Measurements from ENCODE around the gene PLCB1. TPM values are rescaled to one million over a fixed set of nuclear protein-coding genes. Genes with fewer than 3 reads are reported as not detected.

The PLCB1 gene
- total RNA-seq, 1 experiment from 2014 or later: 6.0 TPM

DNA sequence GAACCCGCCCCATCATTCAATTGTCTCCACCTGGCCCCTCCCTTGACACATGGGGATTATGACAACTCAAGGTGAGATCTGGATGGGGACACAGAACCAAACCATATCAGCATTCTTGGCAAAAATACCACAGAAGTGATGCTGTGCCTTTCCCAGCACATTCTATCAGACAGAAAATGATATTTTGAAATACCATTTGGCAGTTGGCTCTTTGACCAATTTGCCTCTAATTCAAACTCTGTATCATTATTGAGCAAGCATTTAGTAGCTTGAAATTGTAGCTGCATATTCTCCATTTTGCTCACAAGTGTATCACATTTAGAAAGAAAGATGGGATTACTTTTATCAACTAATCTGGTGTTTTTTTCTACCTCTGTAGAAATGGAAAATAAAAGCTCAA is 64.0 kb downstream of the PLCB1 start:
- Mint-ChIP-seq H3K9me3 (ENCODE audit: low read depth, unreplicated experiment) (peaks cover 4% of the 10 kb centered on the region), H3K4me3 (ENCODE audit: low read depth, unreplicated experiment) (no peak overlapping the region), H3K27me3 (ENCODE audit: unreplicated experiment) (no peaks in the 10 kb centered on the region), H3K27ac (ENCODE audit: unreplicated experiment) (no peak overlapping the region), H3K36me3 (ENCODE audit: insufficient read depth, unreplicated experiment) (no peaks in the 10 kb centered on the region), H3K4me1 (ENCODE audit: low read depth, unreplicated experiment) (no peaks in the 10 kb centered on the region)
- no TSS peak for BruUV-seq (replicated peaks)
- CTCF ChIA-PET: no interaction called here
- DNase-seq: no peak
- intact Hi-C loops (cut with micrococcal nuclease; ENCODE audit: unreplicated experiment): no loop called here
- TF ChIP-seq, protein P1, sequence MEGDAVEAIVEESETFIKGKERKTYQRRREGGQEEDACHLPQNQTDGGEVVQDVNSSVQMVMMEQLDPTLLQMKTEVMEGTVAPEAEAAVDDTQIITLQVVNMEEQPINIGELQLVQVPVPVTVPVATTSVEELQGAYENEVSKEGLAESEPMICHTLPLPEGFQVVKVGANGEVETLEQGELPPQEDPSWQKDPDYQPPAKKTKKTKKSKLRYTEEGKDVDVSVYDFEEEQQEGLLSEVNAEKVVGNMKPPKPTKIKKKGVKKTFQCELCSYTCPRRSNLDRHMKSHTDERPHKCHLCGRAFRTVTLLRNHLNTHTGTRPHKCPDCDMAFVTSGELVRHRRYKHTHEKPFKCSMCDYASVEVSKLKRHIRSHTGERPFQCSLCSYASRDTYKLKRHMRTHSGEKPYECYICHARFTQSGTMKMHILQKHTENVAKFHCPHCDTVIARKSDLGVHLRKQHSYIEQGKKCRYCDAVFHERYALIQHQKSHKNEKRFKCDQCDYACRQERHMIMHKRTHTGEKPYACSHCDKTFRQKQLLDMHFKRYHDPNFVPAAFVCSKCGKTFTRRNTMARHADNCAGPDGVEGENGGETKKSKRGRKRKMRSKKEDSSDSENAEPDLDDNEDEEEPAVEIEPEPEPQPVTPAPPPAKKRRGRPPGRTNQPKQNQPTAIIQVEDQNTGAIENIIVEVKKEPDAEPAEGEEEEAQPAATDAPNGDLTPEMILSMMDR (IDR thresholded peaks at IDR 0.05; ENCODE audit: unreplicated experiment): no peak

DNA sequence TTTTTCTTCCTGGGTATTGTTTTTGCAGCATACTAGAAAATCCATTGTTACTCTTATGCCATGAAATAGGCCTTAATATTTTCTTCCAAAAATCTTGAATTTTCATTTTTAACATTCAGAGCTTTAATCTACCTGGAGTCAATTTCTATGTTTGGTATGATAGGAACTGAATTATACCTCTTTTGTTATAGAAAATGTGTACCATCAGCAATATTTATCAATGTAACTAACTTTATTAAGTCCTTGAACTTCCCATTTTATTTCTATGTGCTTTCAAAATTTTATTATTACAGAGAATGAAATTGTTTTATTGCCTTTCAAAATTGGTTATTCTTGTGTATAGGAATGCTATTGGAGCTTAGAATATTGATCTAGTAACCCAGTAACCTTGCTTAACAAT is 68.2 kb downstream of the PLCB1 start:
- TF ChIP-seq, protein P1 (IDR thresholded peaks at IDR 0.05; ENCODE audit: unreplicated experiment): no peak
- no peak overlapping the region for H3K27ac Mint-ChIP-seq (ENCODE audit: unreplicated experiment)
- BruUV-seq (replicated peaks): no TSS peak
- CTCF ChIA-PET: no interaction called here
- intact Hi-C loops (cut with micrococcal nuclease; ENCODE audit: unreplicated experiment): no loop called here
- H3K36me3 Mint-ChIP-seq (ENCODE audit: insufficient read depth, unreplicated experiment): no peaks in the 10 kb centered on the region
- no peak for DNase-seq
- no peaks in the 10 kb centered on the region for H3K27me3 Mint-ChIP-seq (ENCODE audit: unreplicated experiment)
- H3K9me3 Mint-ChIP-seq (ENCODE audit: low read depth, unreplicated experiment): no peaks in the 10 kb centered on the region
- H3K4me3 Mint-ChIP-seq (ENCODE audit: low read depth, unreplicated experiment): no peak overlapping the region
- H3K4me1 Mint-ChIP-seq (ENCODE audit: low read depth, unreplicated experiment): no peaks in the 10 kb centered on the region

DNA sequence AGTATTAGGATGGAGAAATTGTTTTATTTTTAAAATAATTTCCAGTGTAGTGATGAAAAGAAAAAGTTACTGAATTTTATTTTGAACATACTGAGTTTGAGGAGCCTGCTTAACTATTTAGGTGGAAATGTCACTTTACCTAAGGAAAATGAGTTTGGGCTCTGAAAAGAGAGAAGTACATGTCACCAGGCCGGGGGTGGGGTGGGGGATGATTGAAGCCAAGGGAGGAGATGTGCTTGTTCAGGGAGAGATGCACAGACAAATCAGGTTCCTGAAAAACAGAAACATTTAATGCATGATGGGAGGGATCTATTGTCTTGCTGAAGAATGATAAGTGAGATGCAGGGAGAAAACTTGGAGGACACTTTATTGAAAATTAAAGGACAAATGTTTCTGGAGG is 71.3 kb downstream of the PLCB1 start:
- Mint-ChIP-seq H3K27me3 (ENCODE audit: unreplicated experiment) (no peaks in the 10 kb centered on the region), H3K4me3 (ENCODE audit: low read depth, unreplicated experiment) (no peak overlapping the region), H3K4me1 (ENCODE audit: low read depth, unreplicated experiment) (no peaks in the 10 kb centered on the region), H3K27ac (ENCODE audit: unreplicated experiment) (no peak overlapping the region), H3K9me3 (ENCODE audit: low read depth, unreplicated experiment) (no peaks in the 10 kb centered on the region), H3K36me3 (ENCODE audit: insufficient read depth, unreplicated experiment) (no peaks in the 10 kb centered on the region)
- TF ChIP-seq, protein P1 (IDR thresholded peaks at IDR 0.05; ENCODE audit: unreplicated experiment): no peak
- no TSS peak for BruUV-seq (replicated peaks)
- CTCF ChIA-PET: no interaction called here
- DNase-seq: no peak
- intact Hi-C loops (cut with micrococcal nuclease; ENCODE audit: unreplicated experiment): no loop called here

DNA sequence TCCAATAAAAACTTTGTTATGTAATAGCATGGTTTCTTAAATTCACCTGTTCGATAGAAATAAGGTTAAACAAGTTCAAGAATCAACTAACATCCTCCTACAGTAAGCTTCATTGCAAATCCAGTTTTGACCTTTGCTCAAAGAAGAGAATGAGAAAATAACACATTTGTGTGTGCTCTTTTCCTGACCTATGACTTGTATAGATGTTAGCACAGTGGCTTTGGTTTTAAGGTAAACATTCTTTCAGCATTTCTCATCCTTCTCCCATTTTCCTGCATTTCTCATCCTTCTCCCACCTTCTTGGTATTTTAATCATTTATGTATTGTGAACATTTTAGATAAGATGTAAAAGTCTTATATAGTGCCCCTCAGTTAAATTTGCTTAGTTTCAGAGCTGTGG is 73.9 kb downstream of the PLCB1 start:
- Mint-ChIP-seq H3K36me3 (ENCODE audit: insufficient read depth, unreplicated experiment) (no peaks in the 10 kb centered on the region), H3K27me3 (ENCODE audit: unreplicated experiment) (no peaks in the 10 kb centered on the region), H3K27ac (ENCODE audit: unreplicated experiment) (no peak overlapping the region), H3K9me3 (ENCODE audit: low read depth, unreplicated experiment) (no peaks in the 10 kb centered on the region), H3K4me1 (ENCODE audit: low read depth, unreplicated experiment) (no peaks in the 10 kb centered on the region), H3K4me3 (ENCODE audit: low read depth, unreplicated experiment) (no peak overlapping the region)
- BruUV-seq (replicated peaks): no TSS peak
- intact Hi-C loops (cut with micrococcal nuclease; ENCODE audit: unreplicated experiment): no loop called here
- CTCF ChIA-PET: no interaction called here
- TF ChIP-seq, protein P1 (IDR thresholded peaks at IDR 0.05; ENCODE audit: unreplicated experiment): no peak
- DNase-seq: no peak

DNA sequence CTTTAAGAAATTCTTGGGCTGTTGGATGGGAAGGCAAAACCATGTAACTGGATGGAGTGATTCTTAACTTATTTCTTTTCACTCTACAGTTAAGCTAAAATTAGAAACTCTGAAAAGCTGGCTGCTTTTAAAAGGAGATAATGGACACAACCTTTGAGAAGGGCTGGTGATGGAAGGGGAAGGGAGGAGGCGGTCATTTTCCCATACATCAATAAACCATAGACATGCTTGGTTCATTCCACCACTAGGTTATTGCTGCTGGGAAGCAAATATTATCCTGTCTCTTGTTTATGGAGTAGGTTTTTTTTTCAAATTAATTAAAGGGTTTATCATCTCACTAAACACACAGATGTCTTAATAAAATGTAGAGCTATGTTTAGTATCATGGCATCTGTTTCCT is 76.2 kb downstream of the PLCB1 start:
- no peaks in the 10 kb centered on the region for H3K27me3 Mint-ChIP-seq (ENCODE audit: unreplicated experiment)
- CTCF ChIA-PET: no interaction called here
- no peak overlapping the region for H3K27ac Mint-ChIP-seq (ENCODE audit: unreplicated experiment)
- intact Hi-C loops (cut with micrococcal nuclease; ENCODE audit: unreplicated experiment): no loop called here
- H3K4me3 Mint-ChIP-seq (ENCODE audit: low read depth, unreplicated experiment): no peak overlapping the region
- TF ChIP-seq, protein P1 (IDR thresholded peaks at IDR 0.05; ENCODE audit: unreplicated experiment): no peak
- DNase-seq: no peak
- H3K36me3 Mint-ChIP-seq (ENCODE audit: insufficient read depth, unreplicated experiment): no peaks in the 10 kb centered on the region
- no peaks in the 10 kb centered on the region for H3K9me3 Mint-ChIP-seq (ENCODE audit: low read depth, unreplicated experiment)
- BruUV-seq (replicated peaks): no TSS peak
- H3K4me1 Mint-ChIP-seq (ENCODE audit: low read depth, unreplicated experiment): no peaks in the 10 kb centered on the region

All from Calu3 (cell line).